Measurements from ENCODE around the gene SH3RF1. TPM values are rescaled to one million over a fixed set of nuclear protein-coding genes. Genes with fewer than 3 reads are reported as not detected.

The SH3RF1 gene
- total RNA-seq, 1 experiment from 2014 or later, result 11.5 TPM

DNA sequence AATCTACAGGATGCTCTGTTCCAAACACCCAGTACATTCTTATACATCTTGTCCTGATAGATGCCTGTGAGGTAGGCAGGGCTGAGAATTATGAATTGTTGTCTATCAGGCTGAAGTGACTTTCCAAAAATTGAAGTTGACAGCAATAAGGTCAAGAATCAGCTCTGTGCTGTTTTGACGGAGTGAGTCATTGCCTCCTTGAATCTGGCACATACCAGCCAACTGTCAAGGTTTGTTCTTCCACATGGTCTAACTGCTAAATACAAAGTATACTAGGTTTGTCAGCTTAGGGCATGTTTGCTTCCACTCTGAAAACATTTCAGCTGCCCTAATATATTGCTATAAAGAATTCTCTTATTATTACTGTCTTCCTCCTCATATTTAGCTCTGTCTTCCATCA is 32.3 kb downstream of the SH3RF1 start:
- no peaks in the 10 kb centered on the region for H3K27me3 ChIP-seq (ENCODE audit: control insufficient read depth, insufficient read depth, low read length)
- ChIA-PET POLR2A (interaction anchor here (0.6 kb wide), 1 partner anchor 24 kb away, joined by 3 read pairs; no protein-coding TSS in a partner anchor), CTCF (no interaction called here)
- no peaks in the 10 kb centered on the region for H3K36me3 ChIP-seq (ENCODE audit: control insufficient read depth, insufficient read depth, low read length)
- H3K9me3 ChIP-seq (ENCODE audit: control insufficient read depth, insufficient read depth, low read depth, low read length), result no peaks in the 10 kb centered on the region
- no peak overlapping the region for H3K27ac ChIP-seq (ENCODE audit: low read length)
- H3K4me1 ChIP-seq (ENCODE audit: control insufficient read depth, insufficient read depth, low read length), result no peaks in the 10 kb centered on the region
- in situ Hi-C loops (cut with HindIII; ENCODE audit: low pct_unique_long_range_greater_than_20kb, low sequenced_read_pairs) (no loop called here), intact Hi-C loops (cut with micrococcal nuclease; ENCODE audit: unreplicated experiment) (no loop called here)
- no TSS peak for BruUV-seq (replicated peaks)
- no peak; the same call in 1 of the 2 replicates for ATAC-seq
- TF ChIP-seq, protein P1, sequence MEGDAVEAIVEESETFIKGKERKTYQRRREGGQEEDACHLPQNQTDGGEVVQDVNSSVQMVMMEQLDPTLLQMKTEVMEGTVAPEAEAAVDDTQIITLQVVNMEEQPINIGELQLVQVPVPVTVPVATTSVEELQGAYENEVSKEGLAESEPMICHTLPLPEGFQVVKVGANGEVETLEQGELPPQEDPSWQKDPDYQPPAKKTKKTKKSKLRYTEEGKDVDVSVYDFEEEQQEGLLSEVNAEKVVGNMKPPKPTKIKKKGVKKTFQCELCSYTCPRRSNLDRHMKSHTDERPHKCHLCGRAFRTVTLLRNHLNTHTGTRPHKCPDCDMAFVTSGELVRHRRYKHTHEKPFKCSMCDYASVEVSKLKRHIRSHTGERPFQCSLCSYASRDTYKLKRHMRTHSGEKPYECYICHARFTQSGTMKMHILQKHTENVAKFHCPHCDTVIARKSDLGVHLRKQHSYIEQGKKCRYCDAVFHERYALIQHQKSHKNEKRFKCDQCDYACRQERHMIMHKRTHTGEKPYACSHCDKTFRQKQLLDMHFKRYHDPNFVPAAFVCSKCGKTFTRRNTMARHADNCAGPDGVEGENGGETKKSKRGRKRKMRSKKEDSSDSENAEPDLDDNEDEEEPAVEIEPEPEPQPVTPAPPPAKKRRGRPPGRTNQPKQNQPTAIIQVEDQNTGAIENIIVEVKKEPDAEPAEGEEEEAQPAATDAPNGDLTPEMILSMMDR (IDR thresholded peaks at IDR 0.05), result no peak
- no peak for TF ChIP-seq SIN3A (IDR thresholded peaks at IDR 0.05; ENCODE audit: borderline replicate concordance, insufficient read depth, low read depth, low read length)
- TF ChIP-seq POLR2AphosphoS5 (IDR thresholded peaks at IDR 0.05; ENCODE audit: low read depth, low read length), result no peak
- TF ChIP-seq, protein P2, sequence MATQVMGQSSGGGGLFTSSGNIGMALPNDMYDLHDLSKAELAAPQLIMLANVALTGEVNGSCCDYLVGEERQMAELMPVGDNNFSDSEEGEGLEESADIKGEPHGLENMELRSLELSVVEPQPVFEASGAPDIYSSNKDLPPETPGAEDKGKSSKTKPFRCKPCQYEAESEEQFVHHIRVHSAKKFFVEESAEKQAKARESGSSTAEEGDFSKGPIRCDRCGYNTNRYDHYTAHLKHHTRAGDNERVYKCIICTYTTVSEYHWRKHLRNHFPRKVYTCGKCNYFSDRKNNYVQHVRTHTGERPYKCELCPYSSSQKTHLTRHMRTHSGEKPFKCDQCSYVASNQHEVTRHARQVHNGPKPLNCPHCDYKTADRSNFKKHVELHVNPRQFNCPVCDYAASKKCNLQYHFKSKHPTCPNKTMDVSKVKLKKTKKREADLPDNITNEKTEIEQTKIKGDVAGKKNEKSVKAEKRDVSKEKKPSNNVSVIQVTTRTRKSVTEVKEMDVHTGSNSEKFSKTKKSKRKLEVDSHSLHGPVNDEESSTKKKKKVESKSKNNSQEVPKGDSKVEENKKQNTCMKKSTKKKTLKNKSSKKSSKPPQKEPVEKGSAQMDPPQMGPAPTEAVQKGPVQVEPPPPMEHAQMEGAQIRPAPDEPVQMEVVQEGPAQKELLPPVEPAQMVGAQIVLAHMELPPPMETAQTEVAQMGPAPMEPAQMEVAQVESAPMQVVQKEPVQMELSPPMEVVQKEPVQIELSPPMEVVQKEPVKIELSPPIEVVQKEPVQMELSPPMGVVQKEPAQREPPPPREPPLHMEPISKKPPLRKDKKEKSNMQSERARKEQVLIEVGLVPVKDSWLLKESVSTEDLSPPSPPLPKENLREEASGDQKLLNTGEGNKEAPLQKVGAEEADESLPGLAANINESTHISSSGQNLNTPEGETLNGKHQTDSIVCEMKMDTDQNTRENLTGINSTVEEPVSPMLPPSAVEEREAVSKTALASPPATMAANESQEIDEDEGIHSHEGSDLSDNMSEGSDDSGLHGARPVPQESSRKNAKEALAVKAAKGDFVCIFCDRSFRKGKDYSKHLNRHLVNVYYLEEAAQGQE (IDR thresholded peaks at IDR 0.05; ENCODE audit: insufficient read depth in 1 of 2, low read depth in 2 of 2, low read length in 1 of 2), result no peak
- TF ChIP-seq TCF7L2 (IDR thresholded peaks at IDR 0.05; ENCODE audit: low read depth, low read length), result no peak
- H3K4me3 ChIP-seq (ENCODE audit: low read depth in 2 of 2, low read length in 2 of 2), result no peak overlapping the region
- DNase-seq (ENCODE audit: low read depth, low spot score), result no peak

DNA sequence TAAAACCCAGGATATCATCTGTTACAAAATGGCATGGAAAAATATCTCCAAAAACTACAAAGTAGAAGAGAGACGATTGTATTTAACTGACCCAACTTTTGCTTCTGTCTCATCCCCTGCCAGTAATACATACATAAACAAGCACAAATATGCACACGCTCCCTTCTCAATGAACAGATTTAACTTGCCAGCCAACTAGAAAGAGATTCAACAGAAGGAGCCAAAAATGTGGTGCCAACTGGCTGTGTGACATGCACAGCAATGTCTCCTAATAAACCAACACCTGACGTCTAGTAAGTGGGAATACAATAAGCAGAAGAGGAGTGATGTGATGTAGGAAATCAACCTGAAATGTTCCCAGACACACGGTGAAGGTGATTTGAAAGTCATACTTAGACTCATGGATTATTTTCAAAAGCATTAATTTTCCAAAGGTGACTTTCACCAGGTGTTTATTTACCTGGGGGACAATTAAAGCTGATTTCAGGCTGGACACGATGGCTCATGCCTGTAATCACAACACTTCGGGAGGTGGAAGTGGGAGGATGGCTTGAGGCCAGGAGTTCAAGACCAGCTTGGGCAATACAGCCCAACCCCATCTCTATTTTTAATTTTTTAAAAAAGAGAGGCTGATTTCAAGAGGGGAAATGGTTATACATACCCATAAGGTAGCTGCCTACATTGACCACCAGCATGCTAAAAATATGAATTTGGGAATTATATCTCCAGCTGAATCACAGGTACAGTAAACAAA is 33.7 kb downstream of the SH3RF1 start:
- POLR2A ChIA-PET, result no interaction called here
- Histone ChIP-seq H3K27me3 (ENCODE audit: control insufficient read depth, insufficient read depth, low read length) (no peaks in the 10 kb centered on the region), H3K27ac (ENCODE audit: low read length) (no peak overlapping the region), H3K9me3 (ENCODE audit: control insufficient read depth, insufficient read depth, low read depth, low read length) (no peaks in the 10 kb centered on the region), H3K4me3 (ENCODE audit: low read depth in 2 of 2, low read length in 2 of 2) (no peak overlapping the region), H3K36me3 (ENCODE audit: control insufficient read depth, insufficient read depth, low read length) (no peaks in the 10 kb centered on the region), H3K4me1 (ENCODE audit: control insufficient read depth, insufficient read depth, low read length) (no peaks in the 10 kb centered on the region)
- TF ChIP-seq, protein P1 (IDR thresholded peaks at IDR 0.05), result no peak
- TF ChIP-seq POLR2AphosphoS5 (IDR thresholded peaks at IDR 0.05; ENCODE audit: low read depth, low read length), result no peak
- TF ChIP-seq SIN3A (IDR thresholded peaks at IDR 0.05; ENCODE audit: borderline replicate concordance, insufficient read depth, low read depth, low read length), result no peak
- no peak for TF ChIP-seq TCF7L2 (IDR thresholded peaks at IDR 0.05; ENCODE audit: low read depth, low read length)
- BruUV-seq (replicated peaks), result no TSS peak
- no peak for ATAC-seq
- in situ Hi-C loops (cut with HindIII; ENCODE audit: low pct_unique_long_range_greater_than_20kb, low sequenced_read_pairs) (no loop called here), intact Hi-C loops (cut with micrococcal nuclease; ENCODE audit: unreplicated experiment) (no loop called here)
- CTCF ChIA-PET, result no interaction called here
- no peak for DNase-seq (ENCODE audit: low read depth, low spot score)
